ENCODE results near the gene SIRPG.
A peak's percentile ranks its signal among the peaks of the same experiment; 100 is the strongest.
"Not testable (repeated sequence)": the region's sequence is repeated elsewhere in the genome, so short reads cannot be mapped to it uniquely, and the experiment has no call there.

Gene SIRPG

GRCh38 chr20:1671891-1672669 is 14.5 kb upstream of the SIRPG start:
- DNase-seq, result no peak

GRCh38 chr20:1669304-1669703 is 11.7 kb upstream of the SIRPG start:
- no peak for DNase-seq

DNA sequence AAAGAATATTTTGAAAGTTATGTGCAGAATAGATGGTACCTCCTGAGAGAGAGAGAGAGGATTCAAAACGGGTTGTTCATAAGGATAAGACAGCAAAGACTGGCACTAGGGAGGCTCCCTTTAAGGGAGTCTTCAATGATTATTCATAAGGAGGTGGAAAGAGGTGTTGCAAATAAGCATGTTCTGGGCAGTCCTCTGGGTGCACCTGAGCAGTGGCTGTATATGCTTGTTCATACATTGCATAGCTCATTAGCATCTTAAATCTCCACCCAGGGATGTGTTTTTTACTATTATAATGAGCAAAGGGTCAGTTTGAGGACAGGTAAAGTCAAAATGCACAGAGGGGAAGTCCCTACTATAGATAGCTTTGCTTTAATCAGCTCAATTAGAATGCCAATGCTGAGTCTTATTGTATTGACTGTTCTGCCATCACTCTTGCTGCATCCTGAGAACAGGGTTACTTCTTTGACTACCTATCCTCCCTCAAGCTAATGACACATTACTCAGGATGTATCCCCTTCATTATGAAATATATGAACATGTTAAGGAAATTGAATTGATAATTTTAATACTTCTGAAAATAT is 10.0 kb upstream of the SIRPG start:
- no peak for DNase-seq

- no peak for DNase-seq
Observed at GRCh38 chr20:1666802-1667201, 9.2 kb upstream of the SIRPG start.

DNA sequence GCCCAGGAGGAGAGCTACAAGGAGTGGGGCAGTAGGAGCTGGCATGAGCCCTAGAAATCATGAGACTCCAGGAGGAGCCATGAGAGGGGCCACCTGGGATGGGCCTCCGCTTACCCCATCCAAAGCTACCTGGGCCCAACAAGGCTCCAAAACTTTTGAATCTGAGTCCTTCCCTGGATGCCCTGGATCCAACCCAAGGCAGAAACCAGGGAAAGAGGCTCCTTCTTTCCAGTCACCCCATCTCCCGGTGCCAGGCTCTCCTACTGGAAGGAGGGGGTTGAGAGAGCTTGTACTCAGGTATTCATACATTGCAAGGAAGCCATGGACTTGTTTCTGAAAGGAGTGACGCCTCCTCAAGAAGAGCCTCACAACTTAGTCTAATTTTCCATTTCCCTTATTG is 7.8 kb upstream of the SIRPG start:
- DNase-seq, result no peak

DNA sequence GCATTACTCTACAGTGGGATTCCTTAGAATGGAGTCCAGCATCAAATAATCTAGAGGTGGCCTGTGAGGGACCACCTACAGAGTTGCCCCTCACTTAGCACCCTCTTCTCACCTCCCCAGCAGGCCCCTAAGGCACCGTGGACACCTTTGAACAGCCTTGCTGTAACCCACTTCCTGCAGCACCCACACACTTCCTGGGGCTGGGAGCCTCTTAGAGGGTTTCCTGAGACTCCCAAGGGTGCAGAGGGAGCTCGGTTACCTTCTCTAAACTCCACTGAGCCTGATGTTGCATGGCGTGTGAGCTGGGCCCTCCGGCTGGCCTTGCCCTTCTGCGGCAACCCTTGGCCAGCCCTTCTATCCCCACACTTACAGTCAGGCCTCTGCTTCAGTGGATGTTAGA is 7.3 kb upstream of the SIRPG start:
- DNase-seq, result peak; percentile 84

GRCh38 chr20:1663917-1664316 is 6.3 kb upstream of the SIRPG start:
- no peak for DNase-seq

DNA sequence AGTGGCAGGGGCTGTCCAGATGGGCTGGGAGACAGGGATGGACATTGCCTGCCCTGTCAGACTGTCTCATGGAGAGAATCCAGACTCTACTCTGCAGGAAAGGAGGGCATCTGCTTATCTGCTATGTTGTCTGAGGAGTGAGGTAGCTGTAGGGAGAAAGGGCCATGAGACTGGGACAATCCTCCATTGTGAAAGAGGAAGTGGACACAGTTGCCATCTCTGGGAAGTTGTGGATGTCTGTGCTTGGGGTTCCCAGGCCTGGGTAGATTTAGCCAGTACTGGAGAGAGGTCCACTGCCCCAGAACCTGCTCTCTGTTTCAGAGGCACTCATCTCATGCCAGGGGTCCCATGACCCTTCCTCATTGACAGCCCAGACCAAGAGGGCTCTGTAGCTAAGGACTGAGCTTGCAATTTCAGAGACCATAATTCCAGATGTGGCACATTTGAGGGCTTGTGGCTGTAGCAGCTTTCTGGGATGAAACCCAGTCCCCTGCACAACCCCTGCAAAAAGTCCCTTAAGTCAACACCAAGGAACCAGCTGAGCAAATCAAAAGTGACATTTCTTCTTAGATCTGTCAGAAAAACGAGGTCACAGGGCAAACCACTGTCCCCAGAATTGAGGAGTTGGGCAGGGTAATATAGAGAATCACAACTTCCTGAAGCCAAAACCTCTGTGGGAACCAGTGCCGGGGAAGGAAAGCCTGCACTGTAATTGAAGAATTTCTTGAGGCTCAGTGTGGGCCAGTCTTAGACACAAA is 4.1 kb upstream of the SIRPG start:
- DNase-seq, result no peak

DNA sequence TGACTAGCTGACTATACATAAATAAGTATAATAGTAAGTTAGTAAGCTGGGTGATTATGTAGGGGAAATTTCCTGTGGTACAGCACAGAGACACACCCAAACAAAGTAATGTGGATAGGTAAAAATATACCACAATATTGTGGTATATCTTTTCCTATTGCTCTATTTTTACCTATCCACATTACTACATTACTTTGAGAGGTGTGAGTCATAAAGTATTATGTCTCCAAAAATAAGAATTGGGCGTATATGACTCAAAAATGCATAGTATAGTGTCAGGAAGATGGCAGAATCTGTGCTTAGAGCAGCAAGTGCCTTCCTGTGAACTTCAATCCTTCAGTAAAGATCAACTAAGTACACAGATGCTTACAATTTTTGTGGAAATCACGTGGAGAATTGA is 2.7 kb upstream of the SIRPG start:
- no peak for DNase-seq

DNA sequence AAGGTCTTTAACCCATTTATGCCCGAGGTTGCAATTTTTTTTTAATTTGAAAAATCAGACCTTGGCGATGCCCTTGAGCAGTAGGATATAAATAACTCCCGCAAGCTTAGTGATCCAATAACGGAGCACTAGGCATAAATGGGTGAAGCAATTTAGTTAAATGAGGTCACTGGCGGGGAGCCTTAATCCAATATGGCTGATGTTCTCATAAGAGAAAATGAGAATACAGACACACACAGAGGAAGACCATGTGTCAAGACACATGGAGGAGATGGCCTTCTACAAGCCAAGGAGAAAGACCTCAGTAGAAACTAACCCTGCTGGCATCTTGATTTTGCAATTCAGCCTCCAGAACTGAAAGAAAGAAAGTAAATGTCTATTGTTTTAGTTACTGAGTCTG is 735 bp downstream of the SIRPG start:
- no peak for DNase-seq

DNA sequence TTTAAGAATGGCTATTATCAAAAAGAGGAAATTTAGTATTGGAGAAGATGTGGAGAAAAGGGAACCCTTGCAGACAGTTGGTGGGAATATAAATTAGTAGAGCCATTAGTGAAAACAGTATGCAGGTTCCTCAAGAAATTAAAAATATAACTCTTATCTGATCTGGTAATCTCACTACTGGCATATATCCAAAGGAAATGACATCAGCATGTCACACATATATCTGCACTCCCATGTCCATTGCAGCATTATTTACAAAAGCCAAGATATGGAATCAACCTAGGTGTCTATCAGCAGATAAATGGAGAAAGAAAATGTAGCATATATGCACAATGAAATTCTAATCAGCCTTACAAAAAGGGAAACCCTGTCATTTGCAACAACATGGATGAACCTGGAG is 2.6 kb downstream of the SIRPG start:
- no peak for DNase-seq

GRCh38 chr20:1652960-1653359 is 4.6 kb downstream of the SIRPG start:
- DNase-seq, result no peak

DNA sequence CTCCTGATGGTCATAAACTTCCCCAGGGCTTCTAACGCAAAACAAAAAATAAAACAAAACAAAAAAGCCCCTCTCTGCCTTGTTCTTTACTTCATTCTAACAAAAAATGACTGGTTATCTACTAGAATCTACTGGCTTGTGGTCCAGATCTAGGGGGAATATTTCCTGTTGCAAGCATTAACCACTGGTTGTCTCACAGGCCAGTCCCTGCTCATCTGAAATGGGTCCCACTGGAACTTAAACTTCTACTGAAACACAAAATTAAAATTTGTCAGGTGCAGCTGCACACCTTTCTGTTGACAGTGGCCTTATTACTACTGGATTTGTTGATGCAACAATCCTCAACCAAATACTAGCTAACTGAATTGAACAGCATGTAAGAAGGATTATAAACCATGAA is 5.5 kb downstream of the SIRPG start:
- no peak for DNase-seq

- DNase-seq, result peak; percentile 57
Observed at GRCh38 chr20:1651268-1652058, 6.1 kb downstream of the SIRPG start.

DNA sequence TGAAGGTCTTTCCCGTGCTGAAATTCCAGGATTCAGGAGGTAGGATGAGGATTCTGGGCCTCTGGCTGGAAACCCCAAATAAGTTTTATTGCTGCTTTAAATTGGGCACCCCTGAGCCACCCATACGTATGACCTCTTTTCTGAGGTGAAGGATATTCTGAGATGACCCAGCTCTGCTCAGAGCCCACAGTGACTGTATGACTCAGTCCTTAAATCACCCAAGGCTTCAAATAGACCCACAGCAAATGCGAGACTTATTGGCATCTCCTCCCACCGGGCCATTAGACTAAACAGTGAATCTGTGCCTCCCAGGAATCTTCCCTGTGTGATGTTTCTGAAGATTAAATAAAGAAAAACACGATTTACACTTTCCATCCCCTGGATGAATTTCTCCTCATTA is 9.5 kb downstream of the SIRPG start:
- no peak for DNase-seq

DNA sequence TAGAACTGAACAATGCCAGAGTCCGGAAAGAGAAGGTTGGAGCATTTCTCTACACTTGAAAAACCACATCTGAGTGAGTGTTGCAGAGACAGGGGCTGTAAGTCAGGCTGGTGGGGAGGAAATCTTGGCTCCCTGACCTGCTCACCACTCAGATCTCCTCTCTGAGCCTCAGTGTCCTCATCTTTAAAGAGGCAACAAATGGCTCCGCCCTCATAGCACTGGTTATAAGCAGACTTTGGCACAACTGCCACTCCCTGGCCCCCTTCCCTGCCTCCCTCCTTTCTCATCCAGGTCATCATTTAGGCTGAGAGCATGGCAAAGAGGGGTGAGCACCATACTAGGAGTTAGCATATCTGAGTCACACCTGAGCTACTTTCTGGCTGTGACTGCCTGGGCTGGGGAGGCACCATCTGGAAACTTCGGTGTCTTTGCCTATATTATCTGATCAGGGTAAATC is 10.6 kb downstream of the SIRPG start:
- no peak for DNase-seq

GRCh38 chr20:1644101-1644962 is 13.2 kb downstream of the SIRPG start:
- DNase-seq, result no peak

- not testable (repeated sequence) for DNase-seq
Observed at GRCh38 chr20:1638643-1639042, 18.9 kb downstream of the SIRPG start.

DNA sequence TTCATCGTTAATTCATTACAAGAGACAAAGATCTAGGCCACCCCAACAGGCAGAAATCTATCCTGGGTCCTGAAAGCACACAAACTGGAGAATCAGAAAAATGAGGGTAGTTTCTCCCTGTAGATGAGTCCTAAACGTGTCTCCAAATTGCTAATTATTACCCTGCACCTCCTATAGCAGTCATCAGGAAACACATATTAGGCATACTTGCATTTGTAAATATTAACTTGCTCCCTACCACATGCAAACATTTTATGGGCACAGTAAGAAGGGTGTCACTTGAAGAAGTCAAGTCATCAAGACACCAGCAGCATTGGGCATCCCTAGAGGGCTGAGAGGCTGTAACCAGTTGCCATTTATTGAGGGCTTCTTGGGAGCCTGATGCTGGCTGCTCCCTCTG is 19.8 kb downstream of the SIRPG start:
- DNase-seq, result no peak

DNA sequence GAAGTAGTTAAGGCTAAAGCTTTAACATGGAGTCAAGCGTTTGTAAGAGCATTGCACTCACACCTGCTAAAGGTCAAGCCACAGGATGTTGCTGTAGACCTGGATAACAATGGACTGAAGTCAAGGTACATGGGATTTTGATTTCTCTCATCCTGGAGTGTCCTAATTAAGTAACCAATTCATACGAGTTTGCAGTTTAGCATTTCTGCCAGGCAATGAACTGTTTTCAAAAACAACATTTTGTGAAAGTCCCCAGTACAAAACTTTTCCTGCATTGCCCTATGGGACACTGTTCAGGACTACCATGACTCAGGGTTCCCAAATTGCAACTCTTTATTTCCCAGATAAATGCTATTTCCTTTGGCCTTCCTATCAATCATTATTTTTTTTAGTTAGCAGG is 20.4 kb downstream of the SIRPG start:
- DNase-seq, result no peak

GRCh38 chr20:1636621-1637020 is 21.0 kb downstream of the SIRPG start:
- DNase-seq, result no peak

DNA sequence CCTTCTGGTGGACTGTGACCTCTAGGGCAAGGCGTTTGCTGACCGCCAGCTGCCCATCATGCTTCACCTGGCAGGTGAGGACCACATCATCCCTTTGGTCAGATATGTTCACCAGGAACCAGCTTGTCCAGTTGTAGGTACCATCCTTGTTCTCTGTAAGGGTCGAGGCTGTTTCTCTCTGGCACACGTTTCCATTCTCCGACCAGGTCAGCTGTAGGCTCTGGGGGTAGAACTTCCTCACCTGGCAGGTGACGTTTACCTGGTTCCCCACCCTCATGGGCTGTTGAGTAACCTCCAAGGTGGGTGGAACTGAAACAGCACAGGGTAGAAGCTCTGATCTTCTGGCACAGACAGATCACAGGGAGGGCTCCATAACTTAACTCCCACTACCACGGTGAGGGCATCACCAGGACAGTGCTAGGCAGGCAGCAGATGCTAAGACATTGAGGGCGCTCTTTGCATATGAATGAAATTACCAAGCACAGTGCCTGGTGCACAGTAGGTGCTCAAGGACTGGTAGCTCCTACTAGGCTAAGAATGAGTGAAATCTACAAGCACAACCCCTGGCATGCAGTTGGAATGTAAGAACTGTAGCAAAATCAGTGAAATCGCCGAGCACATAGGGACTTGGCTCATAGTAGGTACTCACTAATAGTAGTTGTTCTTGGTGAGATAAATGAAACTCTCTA is 22.1 kb downstream of the SIRPG start:
- DNase-seq, result no peak

All from activated effector memory CD4-positive, alpha-beta T cell treated with anti-CD3 and anti-CD28 coated beads, Interleukin-2, amount 50 U/mL, for 16 hours (primary cell).